K562 (cell line): Measurements from ENCODE around the gene FOXR1.

Experiments used
- GATA2 ChIP-seq: sonication (generic); formaldehyde crosslinking; IDR thresholded peaks from 2 replicates; pipeline ENCODE4 v1.4.0; 2020; ENCODE audit warnings: mild to moderate bottlenecking, missing genetic modification reagents
- POLR2A ChIP-seq: fragments of 450-650 bp; conservative IDR thresholded peaks from 2 replicates; pipeline ENCODE4 v1.6.1; 2016
- POLR2AphosphoS5 ChIP-seq: IDR thresholded peaks from 2 replicates; pipeline ENCODE4 v1.6.1; 2011; ENCODE audit warnings: mild to moderate bottlenecking, low read depth, low read length, moderate library complexity; ENCODE audit not compliant: control insufficient read depth, insufficient read depth

- no peak for TF ChIP-seq POLR2AphosphoS5
- no peak for TF ChIP-seq POLR2A
- TF ChIP-seq GATA2: no peak
Measured at GRCh38 chr11:118928101-118928869, 43.3 kb upstream of the FOXR1 start.
